ENCODE results near the gene CDH10.

CDH10 gene

GRCh38 chr5:24598956-24599355 is 45.8 kb downstream of the CDH10 start:
- DNase-seq (ENCODE audit: low read depth): no peak

GRCh38 chr5:24595329-24595728 is 49.4 kb downstream of the CDH10 start:
- no peak for DNase-seq (ENCODE audit: low read depth)

GRCh38 chr5:24591426-24591825 is 53.4 kb downstream of the CDH10 start:
- no peak for DNase-seq (ENCODE audit: low read depth)

- no peak for DNase-seq (ENCODE audit: low read depth)
Measured at GRCh38 chr5:24589566-24589965, 55.2 kb downstream of the CDH10 start.

- DNase-seq (ENCODE audit: low read depth): no peak
Measured at GRCh38 chr5:24585751-24586150, 59.0 kb downstream of the CDH10 start.

GRCh38 chr5:24571302-24571701 is 73.5 kb downstream of the CDH10 start:
- DNase-seq (ENCODE audit: low read depth): no peak

- no peak for DNase-seq (ENCODE audit: low read depth)
Measured at GRCh38 chr5:24566933-24567332, 77.8 kb downstream of the CDH10 start.

- DNase-seq (ENCODE audit: low read depth): no peak
Measured at GRCh38 chr5:24555229-24555628, 89.5 kb downstream of the CDH10 start.

GRCh38 chr5:24547132-24547531 is 97.6 kb downstream of the CDH10 start:
- no peak for DNase-seq (ENCODE audit: low read depth)

GRCh38 chr5:24539613-24540012 is 105.2 kb downstream of the CDH10 start:
- DNase-seq (ENCODE audit: low read depth): no peak

GRCh38 chr5:24538346-24538745 is 106.4 kb downstream of the CDH10 start:
- no peak for DNase-seq (ENCODE audit: low read depth)

- DNase-seq (ENCODE audit: low read depth): no peak
Measured at GRCh38 chr5:24535646-24536045, 109.1 kb downstream of the CDH10 start.

- DNase-seq (ENCODE audit: low read depth): no peak
Measured at GRCh38 chr5:24530906-24531305, 113.9 kb downstream of the CDH10 start.

GRCh38 chr5:24525414-24525813 is 119.4 kb downstream of the CDH10 start:
- DNase-seq (ENCODE audit: low read depth): no peak

GRCh38 chr5:24512423-24512822 is 132.4 kb downstream of the CDH10 start:
- no peak for DNase-seq (ENCODE audit: low read depth)

- DNase-seq (ENCODE audit: low read depth): no peak
Measured at GRCh38 chr5:24510523-24510988, 134.2 kb downstream of the CDH10 start.

GRCh38 chr5:24509943-24510342 is 134.8 kb downstream of the CDH10 start:
- DNase-seq (ENCODE audit: low read depth): no peak

GRCh38 chr5:24505258-24505657 is 139.5 kb downstream of the CDH10 start:
- DNase-seq (ENCODE audit: low read depth): no peak

- no peak for DNase-seq (ENCODE audit: low read depth)
Measured at GRCh38 chr5:24497591-24498157, 147.1 kb downstream of the CDH10 start.

- DNase-seq (ENCODE audit: low read depth): no peak
Measured at GRCh38 chr5:24497145-24497544, 147.6 kb downstream of the CDH10 start.

- DNase-seq (ENCODE audit: low read depth): no peak
Measured at GRCh38 chr5:24496268-24496667, 148.5 kb downstream of the CDH10 start.

- DNase-seq (ENCODE audit: low read depth): no peak
Measured at GRCh38 chr5:24492229-24492628, 152.5 kb downstream of the CDH10 start.

- no peak for DNase-seq (ENCODE audit: low read depth)
Measured at GRCh38 chr5:24491490-24491889, 153.3 kb downstream of the CDH10 start.

GRCh38 chr5:24487368-24488229 is 157.2 kb downstream of the CDH10 start:
- DNase-seq (ENCODE audit: low read depth): no peak
